A673 (cell line): ENCODE measurements around the gene SMOC1. TPM values are rescaled to one million over a fixed set of nuclear protein-coding genes. Genes with fewer than 3 reads are reported as not detected.

Experiments
- BruUV-seq: library from RNA; stranded (reverse); fragments of 400-500 nt; replicated peaks from 2 replicates; lab custom pipeline; 2021; lab: Mats Ljungman, UMichigan
- CTCF ChIA-PET: fragments of 300-600 bp; sonication (Branson Sonifier 250); formaldehyde crosslinking; loops from one replicate; lab custom pipeline; 2022; ENCODE audit warnings: antibody characterized with exemption; lab: Charles Lee
- POLR2A ChIA-PET: fragments of 300-600 bp; sonication (Branson Sonifier 250); formaldehyde crosslinking; loops from one replicate; lab custom pipeline; 2022; ENCODE audit warnings: antibody characterized with exemption; ENCODE audit not compliant: low non-redundant PET; lab: Charles Lee
- DNase-seq: peaks from one replicate; pipeline ENCODE4 v3.0.0-alpha.2; 2015; ENCODE audit warnings: low spot score
- H3K27ac ChIP-seq: fragments of 200-600 bp; sonication (generic); 2 replicates; pipeline ENCODE4 v1.5.1; 2016; ENCODE audit warnings: mixed run types, low read depth, mild to moderate bottlenecking, mixed read lengths, antibody characterized with exemption, low read length; ENCODE audit not compliant: poor library complexity, severe bottlenecking
- H3K27me3 ChIP-seq: fragments of 200-600 bp; sonication (generic); replicated peaks from 2 replicates; pipeline ENCODE4 v1.6.1; 2017; ENCODE audit warnings: mixed run types, low read depth, mild to moderate bottlenecking, mixed read lengths, antibody characterized with exemption, low read length; ENCODE audit not compliant: insufficient read depth, poor library complexity
- H3K36me3 ChIP-seq: fragments of 200-600 bp; sonication (generic); 2 replicates; pipeline ENCODE4 v1.6.1; 2016; ENCODE audit warnings: mixed run types, mild to moderate bottlenecking, mixed read lengths, antibody characterized with exemption, low read length; ENCODE audit not compliant: insufficient read depth, poor library complexity, severe bottlenecking
- H3K4me1 ChIP-seq: fragments of 200-600 bp; sonication (generic); 2 replicates; pipeline ENCODE4 v1.6.1; 2017; ENCODE audit warnings: mixed run types, mild to moderate bottlenecking, mixed read lengths, antibody characterized with exemption, low read length; ENCODE audit not compliant: insufficient read depth, poor library complexity, severe bottlenecking
- H3K4me3 ChIP-seq: fragments of 200-600 bp; sonication (generic); 2 replicates; pipeline ENCODE4 v1.5.1; 2016; ENCODE audit warnings: low read depth, mixed run types, mild to moderate bottlenecking, mixed read lengths, low read length; ENCODE audit not compliant: poor library complexity, severe bottlenecking
- H3K9me3 ChIP-seq: fragments of 200-600 bp; sonication (generic); 2 replicates; pipeline ENCODE4 v1.6.1; 2016; ENCODE audit warnings: mixed run types, low read depth, mild to moderate bottlenecking, mixed read lengths, antibody characterized with exemption, low read length; ENCODE audit not compliant: poor library complexity, severe bottlenecking
- CTCF ChIP-seq: fragments of 300-800, 200-600 bp; sonication (generic); conservative IDR thresholded peaks from 2 replicates; pipeline ENCODE4 v1.5.1; 2017; ENCODE audit warnings: low read depth, mild to moderate bottlenecking, antibody characterized with exemption, low read length, moderate library complexity, mixed read lengths
- EZH2 ChIP-seq: fragments of 200-600 bp; sonication (generic); IDR thresholded peaks from 2 replicates; pipeline ENCODE4 v1.6.1; 2017; ENCODE audit warnings: borderline replicate concordance, low read depth, mild to moderate bottlenecking, mixed read lengths, antibody characterized with exemption, low read length; ENCODE audit not compliant: poor library complexity, severe bottlenecking
- intact Hi-C: fragments of 100-400 bp; cut with micrococcal nuclease; formaldehyde crosslinking; loops from one replicate; pipeline ENCODE4 v1.10.0; 2022; ENCODE audit not compliant: unreplicated experiment
- total RNA-seq: library from RNA; stranded (reverse); gene quantifications from 2 replicates; pipeline ENCODE4 v1.2.3, GENCODE V29; 2021

The SMOC1 gene
- total RNA-seq, 1 experiment from 2014 or later = not detected

- no peak for DNase-seq
- Histone ChIP-seq H3K27me3 (peaks cover 10% of the 10 kb centered on the region), H3K4me1 (no peaks in the 10 kb centered on the region), H3K9me3 (no peaks in the 10 kb centered on the region), H3K36me3 (no peaks in the 10 kb centered on the region), H3K4me3 (no peak overlapping the region), H3K27ac (no peak overlapping the region)
- intact Hi-C loops = no loop called here
- POLR2A ChIA-PET = no interaction called here
- TF ChIP-seq CTCF (no peak), EZH2 (no peak)
- CTCF ChIA-PET = no interaction called here
- BruUV-seq = no TSS peak
Observed at GRCh38 chr14:69855180-69855832, 23.9 kb upstream of the SMOC1 start.

- CTCF ChIA-PET = interaction anchor here (0.6 kb wide), 1 partner anchor 56 kb away, joined by 10 read pairs; no protein-coding TSS in a partner anchor
Observed at GRCh38 chr14:69858801-69859200, 20.4 kb upstream of the SMOC1 start.

GRCh38 chr14:69859591-69859990, 19.6 kb upstream of the SMOC1 start:
- ChIA-PET CTCF (no interaction called here), POLR2A (no interaction called here)
- peaks cover 4% of the 10 kb centered on the region for H3K27me3 ChIP-seq
- H3K27ac ChIP-seq = no peak overlapping the region
- H3K36me3 ChIP-seq = no peaks in the 10 kb centered on the region
- DNase-seq = no peak
- no peaks in the 10 kb centered on the region for H3K9me3 ChIP-seq
- H3K4me1 ChIP-seq = no peaks in the 10 kb centered on the region
- H3K4me3 ChIP-seq = no peak overlapping the region
- TF ChIP-seq CTCF (no peak), EZH2 (no peak)
- intact Hi-C loops = no loop called here
- no TSS peak for BruUV-seq

More at GRCh38 chr14:69858801-69859200, 20.4 kb upstream of the SMOC1 start:
- no peak overlapping the region for H3K4me3 ChIP-seq
- TF ChIP-seq CTCF (no peak), EZH2 (no peak)
- BruUV-seq = no TSS peak
- no peak for DNase-seq
- H3K36me3 ChIP-seq = no peaks in the 10 kb centered on the region
- H3K27ac ChIP-seq = no peak overlapping the region
- H3K27me3 ChIP-seq = peaks cover 6% of the 10 kb centered on the region
- intact Hi-C loops = no loop called here
- no peaks in the 10 kb centered on the region for H3K4me1 ChIP-seq
- POLR2A ChIA-PET = no interaction called here
- no peaks in the 10 kb centered on the region for H3K9me3 ChIP-seq
